Left hindlimb (tissue), 1 donor: ENCODE measurements around the gene PIGV.

Experiments
- DNase-seq: peaks from one replicate; pipeline ENCODE4 v3.0.0-alpha.2; 2018

PIGV gene

DNA sequence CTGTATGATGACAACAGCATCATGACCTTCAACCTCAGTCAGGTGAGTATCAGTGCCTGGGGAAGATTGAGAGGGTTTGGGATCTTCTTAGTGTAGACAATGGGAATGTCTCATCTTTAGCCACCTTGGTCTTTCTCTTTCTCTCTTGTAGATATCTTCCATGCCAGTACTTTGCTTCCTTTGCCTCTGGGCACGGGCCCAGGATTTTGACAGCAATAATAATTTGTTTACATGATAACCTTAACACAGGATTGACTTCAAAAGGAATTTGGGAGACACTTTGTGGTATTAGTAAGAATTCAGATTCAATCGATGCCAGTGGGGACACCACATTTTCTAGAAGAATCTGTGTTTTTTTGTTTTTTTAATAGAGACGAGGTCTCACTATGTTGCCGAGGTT, 12.1 kb upstream of the PIGV start:
- DNase-seq: no peak

DNA sequence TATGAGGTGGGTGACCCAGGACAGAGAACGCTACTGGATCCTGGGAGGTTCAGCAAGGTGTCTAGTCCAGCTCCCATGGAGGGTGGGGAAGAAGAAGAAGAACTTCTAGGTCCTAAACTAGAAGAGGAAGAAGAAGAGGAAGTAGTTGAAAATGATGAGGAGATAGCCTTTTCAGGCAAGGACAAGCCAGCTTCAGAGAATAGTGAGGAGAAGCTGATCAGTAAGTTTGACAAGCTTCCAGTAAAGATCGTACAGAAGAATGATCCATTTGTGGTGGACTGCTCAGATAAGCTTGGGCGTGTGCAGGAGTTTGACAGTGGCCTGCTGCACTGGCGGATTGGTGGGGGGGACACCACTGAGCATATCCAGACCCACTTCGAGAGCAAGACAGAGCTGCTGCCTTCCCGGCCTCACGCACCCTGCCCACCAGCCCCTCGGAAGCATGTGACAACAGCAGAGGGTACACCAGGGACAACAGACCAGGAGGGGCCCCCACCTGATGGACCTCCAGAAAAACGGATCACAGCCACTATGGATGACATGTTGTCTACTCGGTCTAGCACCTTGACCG, 8.6 kb upstream of the PIGV start:
- no peak for DNase-seq

DNA sequence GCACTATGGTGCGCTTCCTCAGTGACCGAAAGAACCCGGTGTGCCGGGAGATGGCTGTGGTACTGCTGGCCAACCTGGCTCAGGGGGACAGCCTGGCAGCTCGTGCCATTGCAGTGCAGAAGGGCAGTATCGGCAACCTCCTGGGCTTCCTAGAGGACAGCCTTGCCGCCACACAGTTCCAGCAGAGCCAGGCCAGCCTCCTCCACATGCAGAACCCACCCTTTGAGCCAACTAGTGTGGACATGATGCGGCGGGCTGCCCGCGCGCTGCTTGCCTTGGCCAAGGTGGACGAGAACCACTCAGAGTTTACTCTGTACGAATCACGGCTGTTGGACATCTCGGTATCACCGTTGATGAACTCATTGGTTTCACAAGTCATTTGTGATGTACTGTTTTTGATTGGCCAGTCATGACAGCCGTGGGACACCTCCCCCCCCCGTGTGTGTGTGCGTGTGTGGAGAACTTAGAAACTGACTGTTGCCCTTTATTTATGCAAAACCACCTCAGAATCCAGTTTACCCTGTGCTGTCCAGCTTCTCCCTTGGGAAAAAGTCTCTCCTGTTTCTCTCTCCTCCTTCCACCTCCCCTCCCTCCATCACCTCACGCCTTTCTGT, 7.3 kb upstream of the PIGV start:
- no peak for DNase-seq

DNA sequence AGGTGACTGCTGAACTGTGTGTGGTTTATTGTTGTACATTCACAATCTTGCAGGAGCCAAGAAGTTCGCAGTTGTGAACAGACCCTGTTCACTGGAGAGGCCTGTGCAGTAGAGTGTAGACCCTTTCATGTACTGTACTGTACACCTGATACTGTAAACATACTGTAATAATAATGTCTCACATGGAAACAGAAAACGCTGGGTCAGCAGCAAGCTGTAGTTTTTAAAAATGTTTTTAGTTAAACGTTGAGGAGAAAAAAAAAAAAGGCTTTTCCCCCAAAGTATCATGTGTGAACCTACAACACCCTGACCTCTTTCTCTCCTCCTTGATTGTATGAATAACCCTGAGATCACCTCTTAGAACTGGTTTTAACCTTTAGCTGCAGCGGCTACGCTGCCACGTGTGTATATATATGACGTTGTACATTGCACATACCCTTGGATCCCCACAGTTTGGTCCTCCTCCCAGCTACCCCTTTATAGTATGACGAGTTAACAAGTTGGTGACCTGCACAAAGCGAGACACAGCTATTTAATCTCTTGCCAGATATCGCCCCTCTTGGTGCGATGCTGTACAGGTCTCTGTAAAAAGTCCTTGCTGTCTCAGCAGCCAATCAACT, 6.4 kb upstream of the PIGV start:
- no peak for DNase-seq

DNA sequence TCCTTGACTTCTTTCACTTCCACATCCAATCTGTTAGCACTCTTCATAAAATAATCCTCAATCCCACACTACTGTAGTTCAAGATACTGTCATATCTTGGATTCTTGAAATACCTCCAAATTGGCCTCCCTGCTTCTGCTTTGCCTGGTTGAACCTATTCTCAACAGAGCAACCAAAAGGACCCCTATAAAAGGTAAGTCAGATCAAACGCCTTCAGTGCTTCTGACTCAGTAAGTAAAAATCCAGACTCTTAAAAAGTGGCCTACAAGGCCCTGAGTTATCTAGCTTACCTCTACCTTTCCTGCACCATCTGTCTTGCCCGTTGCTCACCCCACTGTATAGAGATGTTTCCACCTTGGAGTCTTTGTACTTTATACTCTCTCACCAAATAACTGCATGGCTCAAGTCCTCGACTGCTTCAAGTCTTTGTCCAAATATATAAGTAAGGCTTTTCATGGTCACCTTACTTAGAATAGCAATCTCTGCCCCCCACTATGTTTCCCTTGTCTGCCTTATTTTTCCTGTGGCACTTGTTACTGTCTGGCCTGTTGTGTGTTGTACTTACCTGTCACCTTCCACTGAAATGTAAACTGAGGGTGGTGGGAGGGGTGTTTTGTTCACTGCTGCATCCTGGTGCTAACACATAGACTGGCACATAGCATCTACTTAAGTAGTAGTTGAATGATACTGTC, 5.1 kb upstream of the PIGV start:
- DNase-seq: no peak

DNA sequence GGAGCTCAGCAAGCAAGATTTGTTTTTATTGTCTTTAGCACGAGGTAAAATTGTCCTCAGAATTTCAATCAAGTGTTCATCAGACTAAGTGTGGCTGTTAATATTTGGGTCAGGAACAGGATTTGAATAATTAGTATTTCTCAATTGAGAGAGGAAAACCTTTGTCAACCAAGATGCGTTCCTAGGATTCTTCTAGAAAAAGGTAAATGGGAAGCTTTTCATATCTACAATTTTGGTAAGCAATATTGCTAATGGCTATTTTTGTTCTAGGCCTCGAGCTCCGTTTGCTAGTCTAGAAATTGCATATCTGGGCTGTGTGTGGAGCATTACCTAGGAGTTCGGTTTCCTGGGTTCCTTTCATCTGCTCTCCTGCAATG, 4.1 kb upstream of the PIGV start:
- DNase-seq: no peak

DNA sequence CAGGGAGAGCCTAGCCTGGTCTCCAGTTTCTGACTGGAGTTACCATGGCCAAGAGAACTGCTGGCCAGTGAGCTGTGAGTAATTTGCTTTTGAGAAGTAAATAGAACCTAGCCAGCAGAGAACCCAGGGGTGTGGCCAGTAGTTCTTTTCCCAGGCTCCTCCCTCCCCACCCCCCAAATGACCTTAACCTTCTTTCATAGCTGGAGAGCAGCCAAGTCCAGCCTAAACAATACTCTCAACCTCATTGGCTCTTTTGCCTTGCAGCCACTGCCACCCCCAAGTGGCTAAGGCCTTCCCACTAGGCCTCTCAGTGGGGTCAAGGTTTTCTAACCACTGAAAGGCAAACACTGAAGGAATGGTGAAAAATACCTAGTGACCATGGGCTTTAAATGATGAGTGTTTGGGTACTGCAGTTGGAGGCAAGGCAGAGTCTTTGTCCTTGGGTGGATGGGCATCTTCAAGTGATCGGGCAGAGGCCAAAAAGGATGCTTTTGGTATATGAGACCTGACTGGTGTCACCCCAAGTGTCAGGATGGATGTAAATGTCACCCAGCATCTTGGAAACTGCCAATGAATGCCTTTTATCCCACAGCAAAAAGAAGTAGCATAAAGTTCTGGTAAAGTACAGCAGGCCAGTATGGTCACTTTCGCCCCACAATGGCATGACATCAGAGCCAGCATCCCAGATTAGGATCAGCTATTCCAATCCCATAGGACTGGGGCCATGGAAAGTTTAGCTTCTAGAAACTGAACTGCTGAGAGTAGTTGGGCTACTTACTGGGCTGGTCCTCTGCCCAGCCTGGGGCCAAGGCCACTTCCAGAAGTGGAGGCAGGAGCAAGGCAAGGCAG, 3.5 kb upstream of the PIGV start:
- peak; percentile 45 for DNase-seq

DNA sequence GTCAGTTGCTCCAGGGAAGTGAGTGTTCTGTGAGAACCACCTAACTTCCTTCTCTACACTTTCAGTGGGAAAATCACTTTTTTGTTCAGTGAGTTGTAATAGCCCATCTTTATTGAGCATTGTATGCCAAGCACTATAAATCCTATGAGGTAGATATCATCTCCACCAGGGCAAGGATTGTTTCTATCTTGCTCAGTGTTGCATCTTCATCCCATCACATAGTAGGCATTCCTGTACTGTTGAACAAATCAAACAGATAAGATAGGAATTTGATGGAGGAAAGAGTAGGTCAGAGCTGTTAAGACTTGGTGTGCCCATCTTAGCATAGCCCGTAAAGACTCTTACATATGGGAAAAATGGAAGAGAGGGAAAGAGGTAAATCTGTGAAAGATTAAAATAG, 2.9 kb upstream of the PIGV start:
- DNase-seq: no peak

DNA sequence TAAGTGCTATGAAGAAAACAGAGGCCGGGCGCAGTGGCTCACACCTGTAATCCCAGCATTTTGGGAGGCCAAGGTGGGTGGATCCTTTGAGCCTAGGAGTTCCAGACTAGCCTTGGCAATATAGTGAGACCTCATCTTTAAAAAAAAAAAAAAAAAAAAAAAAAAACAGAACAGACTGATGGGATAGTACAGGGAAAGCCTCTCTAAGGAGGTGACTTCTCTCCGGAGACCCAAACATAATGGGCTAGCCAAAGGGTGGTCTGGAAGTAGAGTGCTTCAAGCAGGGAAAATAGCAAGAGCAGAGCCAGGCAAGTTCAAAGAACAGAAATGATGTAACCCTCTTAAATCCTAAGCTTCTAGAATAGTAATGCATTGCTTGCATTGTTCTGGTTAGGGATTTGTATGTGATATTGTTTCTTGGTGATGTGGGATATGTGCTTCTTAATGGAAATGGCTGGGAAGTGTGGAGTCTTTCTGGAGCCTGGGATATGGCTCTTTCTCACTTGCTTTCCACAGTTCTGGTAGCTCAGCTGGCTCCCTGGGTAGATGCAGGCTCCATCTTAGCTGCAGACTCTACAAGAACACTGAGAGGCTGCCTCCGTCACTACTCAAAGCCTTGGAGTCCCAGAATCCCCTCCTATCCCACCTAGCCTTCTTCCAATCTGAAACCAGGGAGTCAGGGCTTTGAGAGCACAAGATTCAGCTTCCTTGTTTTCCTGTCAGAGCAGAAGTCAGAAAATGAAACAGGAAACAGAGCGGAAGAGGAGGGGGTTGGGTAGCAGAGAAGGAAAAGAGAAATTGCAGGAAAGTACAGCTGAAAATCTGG, 1.9 kb upstream of the PIGV start:
- no peak for DNase-seq

DNA sequence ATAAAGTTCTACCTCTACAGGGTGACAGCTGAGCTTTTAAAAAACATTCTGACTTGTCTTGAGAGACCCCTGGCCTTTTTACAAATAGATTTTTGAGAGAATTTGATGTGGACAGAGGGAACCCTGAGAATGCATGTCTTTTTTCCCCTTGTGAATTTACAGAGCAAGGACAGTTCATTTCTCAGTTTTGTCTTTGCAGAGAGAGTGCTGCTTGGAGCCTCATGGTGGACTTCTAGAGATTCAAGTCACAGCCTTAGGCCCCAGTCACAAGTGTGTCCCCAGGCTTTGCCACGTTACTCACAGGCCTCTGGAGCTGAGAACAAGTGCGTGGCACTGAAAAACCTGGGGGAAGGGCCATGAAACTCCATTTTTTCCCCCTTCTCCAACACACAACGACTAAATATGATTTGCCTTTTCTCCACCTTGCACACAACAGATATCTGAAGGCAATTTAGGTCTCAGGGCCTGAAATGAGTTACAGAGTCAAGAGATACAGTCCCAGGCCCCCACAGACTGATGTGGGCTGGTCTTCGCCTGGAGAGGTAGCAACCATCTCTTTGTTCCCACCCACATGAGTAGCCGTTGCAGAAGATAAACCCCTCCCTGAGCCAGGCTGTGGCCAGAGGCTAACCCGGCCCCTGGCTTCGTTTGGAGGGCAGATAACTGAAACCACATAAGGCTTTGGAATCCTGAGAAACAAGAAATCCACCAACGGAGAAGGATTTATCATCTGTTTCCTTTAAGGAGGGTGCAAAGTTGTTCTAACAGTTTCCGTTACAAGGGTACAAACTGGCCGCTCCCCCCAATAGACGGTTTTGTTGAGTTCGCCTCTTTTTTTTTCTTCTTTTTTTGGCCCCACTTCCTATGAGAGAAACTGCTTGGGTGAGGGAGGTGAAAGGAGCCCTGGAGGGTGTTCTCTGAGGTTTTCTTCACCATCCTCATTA, 1.0 kb upstream of the PIGV start:
- DNase-seq: peak; percentile 82

DNA sequence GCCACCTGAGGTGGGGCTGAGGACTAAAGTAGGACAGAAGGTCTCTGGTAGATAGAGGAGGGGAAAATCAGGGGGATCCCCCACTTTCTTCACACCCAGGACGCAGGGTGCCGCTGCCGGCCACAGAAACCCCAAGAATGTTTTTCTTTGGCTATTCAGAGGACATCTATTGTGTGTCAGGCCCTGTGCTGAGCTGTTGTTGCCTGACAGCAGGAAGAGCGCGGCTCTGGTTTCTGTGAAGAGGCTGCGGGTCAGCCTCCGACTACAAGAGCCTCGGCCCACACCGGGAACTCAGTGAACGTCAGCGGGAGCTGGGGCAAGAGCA, 407 bp upstream of the PIGV start:
- DNase-seq: no peak

DNA sequence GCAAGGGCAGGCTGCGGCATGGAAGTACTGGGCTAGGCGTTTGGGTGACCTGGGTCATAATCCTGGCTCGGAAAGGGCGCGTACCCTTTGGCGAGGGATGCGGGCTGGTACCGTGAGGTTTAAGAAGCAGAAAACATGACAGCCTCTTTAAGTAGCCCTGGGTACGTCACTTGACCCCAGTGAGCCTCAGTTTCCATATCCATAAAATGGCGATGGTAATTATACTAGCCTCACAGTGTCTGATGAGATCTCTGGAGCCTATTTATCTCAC, 700 bp downstream of the PIGV start:
- DNase-seq: no peak

DNA sequence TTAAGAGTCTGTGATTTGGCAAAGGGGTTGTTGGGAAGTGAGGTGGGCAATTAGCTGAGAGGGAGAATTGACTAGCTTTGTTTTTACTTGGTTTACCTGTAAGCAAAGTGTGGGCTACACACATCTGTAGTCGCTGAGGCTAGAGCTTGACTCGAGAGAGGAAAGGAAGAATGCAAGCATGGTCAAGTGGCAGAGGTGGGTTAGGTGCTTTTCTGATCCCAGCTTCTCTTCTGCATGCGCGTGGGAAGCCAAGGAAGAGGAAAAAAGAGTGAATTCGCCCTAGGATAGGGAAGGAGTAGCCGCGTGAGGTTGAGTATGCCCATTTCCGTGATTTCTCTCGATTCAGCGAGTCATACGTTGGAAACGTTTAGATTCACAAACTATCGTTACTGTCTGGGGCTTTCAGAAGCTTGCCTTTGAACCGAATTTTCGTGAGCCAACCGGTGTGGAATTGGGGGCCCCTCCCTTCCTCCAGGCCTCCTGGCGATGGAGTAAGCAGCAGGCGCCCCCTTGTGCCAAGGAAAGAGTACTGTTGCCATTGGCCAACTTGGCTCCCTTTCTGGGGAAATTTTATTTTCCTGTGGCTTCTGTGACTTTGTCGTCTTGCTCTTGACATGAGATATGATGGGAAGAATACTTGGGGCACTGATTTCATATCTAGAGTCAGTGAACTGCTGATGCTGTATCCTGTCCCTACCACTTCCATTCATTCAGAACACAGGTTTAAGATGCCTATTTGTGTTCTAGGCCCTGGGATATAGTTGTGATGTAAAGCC, 1.3 kb downstream of the PIGV start:
- peak; percentile 87 for DNase-seq

DNA sequence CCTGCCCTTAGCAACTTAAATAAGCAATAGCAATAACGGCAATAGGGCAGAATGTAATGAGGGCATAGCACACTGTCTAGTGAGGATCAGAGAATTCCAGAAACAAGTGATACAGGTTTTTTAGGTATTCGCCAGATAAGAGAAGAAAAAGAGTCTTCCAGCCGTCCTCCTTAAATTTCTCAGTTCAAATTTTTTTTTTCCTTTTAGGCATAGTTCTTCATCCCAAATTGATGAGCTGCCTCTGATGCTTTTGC, 1.8 kb downstream of the PIGV start:
- no peak for DNase-seq

DNA sequence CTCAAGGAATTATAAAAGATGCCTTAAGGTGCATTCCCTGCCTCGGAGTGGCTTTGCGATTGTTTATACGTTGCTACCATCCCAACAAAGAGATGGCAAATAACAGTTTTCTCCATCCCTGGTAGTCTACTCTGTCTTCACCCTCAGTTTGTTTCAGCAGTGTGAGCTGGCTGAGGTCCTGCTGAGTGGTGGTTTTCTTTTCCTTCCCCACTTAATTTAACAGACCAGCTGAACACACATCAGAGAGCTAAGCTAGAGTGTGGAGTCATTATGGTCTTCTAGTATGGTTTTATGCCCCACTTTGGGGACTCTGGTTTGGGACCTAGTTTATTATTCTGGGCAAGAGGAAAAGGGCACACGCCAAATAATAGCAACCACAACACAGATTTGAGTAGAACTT, 2.2 kb downstream of the PIGV start:
- DNase-seq: no peak

DNA sequence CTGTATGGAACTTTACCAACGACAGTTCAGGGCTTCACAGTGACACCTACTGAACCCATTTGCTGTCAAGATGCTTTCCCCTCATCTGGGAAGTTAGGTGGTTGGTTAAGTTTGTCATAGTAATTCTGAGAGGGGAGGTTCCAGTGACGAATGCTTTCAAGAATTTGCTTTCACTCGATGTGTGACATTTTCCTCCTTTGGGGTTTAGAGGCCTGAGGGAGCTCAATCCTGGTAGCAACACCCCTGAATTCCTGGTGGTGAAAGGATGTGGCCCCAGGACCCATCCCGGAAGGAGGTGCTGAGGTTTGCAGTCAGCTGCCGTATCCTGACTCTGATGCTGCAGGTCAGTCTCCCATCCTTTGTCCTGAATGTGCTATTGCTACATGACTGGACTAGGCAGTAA, 2.8 kb downstream of the PIGV start:
- DNase-seq: no peak

DNA sequence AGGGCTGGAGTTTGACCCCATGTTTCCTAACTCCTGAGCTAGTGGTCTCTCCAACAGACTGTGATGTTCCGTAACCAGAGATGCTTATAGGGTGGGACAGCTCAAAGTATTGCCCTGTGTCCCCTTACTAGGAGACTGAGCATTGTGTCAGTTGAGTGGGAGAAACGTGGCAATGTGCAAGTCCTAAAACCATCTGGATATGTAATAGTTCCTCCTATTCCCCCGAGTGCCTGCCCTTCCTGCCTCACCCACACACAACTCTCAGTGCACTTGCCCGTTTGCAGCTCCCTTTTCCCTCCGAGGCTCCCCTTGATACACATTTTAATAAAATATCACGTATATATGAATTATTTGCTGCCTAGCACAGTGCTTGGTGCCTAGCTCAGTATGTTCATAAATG, 3.4 kb downstream of the PIGV start:
- DNase-seq: no peak

DNA sequence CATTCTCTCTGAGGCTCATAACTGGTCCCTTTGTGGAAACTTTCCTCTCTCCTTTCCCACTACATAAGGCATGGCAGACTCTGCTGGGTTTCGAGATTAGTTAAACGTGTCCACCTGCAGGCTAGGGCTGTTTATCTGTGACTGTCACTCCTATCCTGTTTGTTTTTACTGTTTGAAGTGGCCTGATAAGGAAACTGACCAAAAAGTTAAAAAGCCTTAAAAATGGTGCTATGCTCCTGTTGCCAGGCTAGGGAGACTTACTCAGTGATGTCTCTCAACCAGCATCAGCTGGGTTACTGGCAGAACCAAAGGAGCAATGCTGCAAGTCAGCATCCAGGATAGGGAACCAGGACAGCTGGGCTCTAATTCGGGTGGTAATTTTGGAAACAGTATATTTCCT, 3.9 kb downstream of the PIGV start:
- no peak for DNase-seq

DNA sequence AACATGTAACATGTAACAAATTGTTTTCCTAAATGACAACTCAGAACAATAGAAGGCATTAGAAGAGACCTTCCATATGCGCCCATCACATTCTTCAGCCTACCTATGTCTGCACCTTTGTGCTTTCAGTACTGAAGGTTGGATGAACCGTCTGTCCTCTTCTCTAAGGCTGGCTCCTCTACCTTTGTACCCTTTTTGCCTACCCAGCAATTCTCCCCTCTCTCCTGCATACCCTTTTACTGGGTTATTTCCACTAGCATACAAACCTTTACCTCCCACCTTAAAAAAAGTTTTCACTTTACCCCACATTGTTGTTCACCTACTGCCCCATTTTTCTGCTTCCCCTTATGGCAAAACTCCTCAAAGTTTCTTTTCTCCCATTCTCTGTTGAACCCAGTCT, 5.2 kb downstream of the PIGV start:
- no peak for DNase-seq

DNA sequence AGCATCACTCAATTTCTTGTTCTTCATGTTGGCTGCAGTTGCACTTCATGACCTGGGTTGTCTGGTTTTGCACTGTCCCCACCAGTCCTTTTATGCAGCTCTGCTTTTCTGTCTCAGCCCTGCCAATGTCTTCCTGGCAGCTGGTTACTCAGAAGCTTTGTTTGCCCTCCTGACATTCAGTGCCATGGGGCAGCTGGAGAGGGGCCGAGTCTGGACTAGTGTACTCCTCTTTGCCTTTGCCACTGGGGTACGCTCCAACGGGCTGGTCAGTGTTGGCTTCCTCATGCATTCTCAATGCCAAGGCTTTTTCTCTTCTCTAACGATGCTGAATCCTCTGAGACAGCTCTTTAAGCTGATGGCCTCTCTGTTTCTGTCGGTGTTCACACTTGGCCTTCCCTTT, 6.6 kb downstream of the PIGV start:
- no peak for DNase-seq

DNA sequence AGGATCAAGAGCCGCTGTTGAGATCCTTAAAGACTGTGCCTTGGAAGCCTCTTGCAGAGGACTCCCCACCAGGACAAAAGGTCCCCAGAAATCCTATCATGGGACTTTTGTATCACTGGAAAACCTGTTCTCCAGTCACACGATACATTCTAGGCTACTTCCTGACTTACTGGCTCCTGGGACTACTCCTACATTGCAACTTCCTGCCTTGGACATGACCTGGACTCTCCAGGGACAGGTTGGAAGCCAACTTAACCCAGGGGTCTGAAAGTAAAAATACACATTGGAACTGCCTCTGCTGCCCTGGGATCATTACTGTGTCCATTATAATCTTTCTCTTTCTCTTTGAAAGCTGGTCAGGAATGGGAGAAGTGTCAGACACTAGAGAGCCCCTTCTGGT, 9.9 kb downstream of the PIGV start:
- no peak for DNase-seq
